Activated CD8-positive, alpha-beta T cell treated with anti-CD3 and anti-CD28 coated beads for 36 hours (primary cell): ENCODE measurements around the gene PCF11. TPM values are rescaled to one million over a fixed set of nuclear protein-coding genes. Genes with fewer than 3 reads are reported as not detected.

Source experiments
- ATAC-seq: fragments of 200-7000 bp; cut with Tn5 transposase; one replicate; pipeline ENCODE4 v1.10.0; 2021; ENCODE audit warnings: mild to moderate bottlenecking, moderate library complexity
- CTCF ChIA-PET: fragments of 350-600 bp; sonication (Branson Sonifier 250); formaldehyde crosslinking; loops from one replicate; lab custom pipeline; 2021; ENCODE audit warnings: antibody characterized with exemption; lab: Charles Lee
- POLR2A ChIA-PET: fragments of 350-600 bp; sonication (Branson Sonifier 250); formaldehyde crosslinking; loops from one replicate; lab custom pipeline; 2021; ENCODE audit warnings: antibody characterized with exemption; lab: Charles Lee
- DNase-seq: peaks from one replicate; pipeline ENCODE4 v3.0.0-alpha.2; 2020
- H3K27ac Mint-ChIP-seq: one replicate; pipeline ENCODE4 v1.8.0; 2021; ENCODE audit warnings: mild to moderate bottlenecking, mixed read lengths
- H3K27me3 Mint-ChIP-seq: one replicate; pipeline ENCODE4 v1.8.0; 2021; ENCODE audit warnings: mixed read lengths
- H3K36me3 Mint-ChIP-seq: one replicate; pipeline ENCODE4 v1.8.0; 2021; ENCODE audit warnings: low read depth, mixed read lengths
- H3K4me1 Mint-ChIP-seq: one replicate; pipeline ENCODE4 v1.8.0; 2021; ENCODE audit warnings: low read depth, mixed read lengths
- H3K4me3 Mint-ChIP-seq: one replicate; pipeline ENCODE4 v1.8.0; 2021; ENCODE audit warnings: mild to moderate bottlenecking, moderate library complexity, mixed read lengths
- H3K9me3 Mint-ChIP-seq: one replicate; pipeline ENCODE4 v1.8.0; 2021; ENCODE audit warnings: mixed read lengths
- intact Hi-C: fragments of 100-400 bp; cut with micrococcal nuclease; formaldehyde crosslinking; loops from one replicate; pipeline ENCODE4 v1.10.0; 2022
- total RNA-seq, 2 experiments: library from RNA; stranded (reverse); gene quantifications; one replicate each; pipeline ENCODE4 v1.2.3, GENCODE V29; 2021
- TF ChIP-seq, protein P1 (sequence below): fragments of 200-600 bp; IDR thresholded peaks from one replicate; pipeline ENCODE4 v1.8.0; 2022; ENCODE audit warnings: antibody characterized with exemption, mild to moderate bottlenecking

Gene PCF11
- total RNA-seq, 2 experiments from 2014 or later: 53.9 to 55.6 TPM

DNA sequence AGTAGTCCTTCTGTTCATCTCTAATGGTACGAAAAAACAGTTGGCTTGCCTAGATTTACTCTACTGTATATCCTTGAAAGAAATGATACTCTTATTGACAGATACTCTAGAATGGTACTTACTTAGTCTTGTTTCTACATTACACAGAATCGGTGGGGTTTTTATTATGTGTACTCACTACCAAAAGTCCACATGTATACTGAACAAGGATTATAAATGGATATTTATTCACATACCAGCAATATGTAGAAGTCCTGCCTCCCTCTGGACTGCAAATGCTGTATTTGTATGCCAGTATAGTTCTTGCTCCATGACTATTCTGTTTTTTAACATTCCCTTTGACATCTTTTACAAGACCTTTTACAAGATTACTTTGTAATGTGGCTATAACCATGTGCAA, 13.9 kb downstream of the PCF11 start:
- Mint-ChIP-seq H3K4me1 (peaks cover 77% of the 10 kb centered on the region), H3K4me3 (peak overlapping the region; percentile 60), H3K27me3 (no peaks in the 10 kb centered on the region), H3K36me3 (peaks cover 69% of the 10 kb centered on the region), H3K27ac (peak overlapping the region; percentile 66), H3K9me3 (no peaks in the 10 kb centered on the region)
- POLR2A ChIA-PET: no interaction called here
- DNase-seq (no peak), ATAC-seq (no peak)
- TF ChIP-seq, protein P1, sequence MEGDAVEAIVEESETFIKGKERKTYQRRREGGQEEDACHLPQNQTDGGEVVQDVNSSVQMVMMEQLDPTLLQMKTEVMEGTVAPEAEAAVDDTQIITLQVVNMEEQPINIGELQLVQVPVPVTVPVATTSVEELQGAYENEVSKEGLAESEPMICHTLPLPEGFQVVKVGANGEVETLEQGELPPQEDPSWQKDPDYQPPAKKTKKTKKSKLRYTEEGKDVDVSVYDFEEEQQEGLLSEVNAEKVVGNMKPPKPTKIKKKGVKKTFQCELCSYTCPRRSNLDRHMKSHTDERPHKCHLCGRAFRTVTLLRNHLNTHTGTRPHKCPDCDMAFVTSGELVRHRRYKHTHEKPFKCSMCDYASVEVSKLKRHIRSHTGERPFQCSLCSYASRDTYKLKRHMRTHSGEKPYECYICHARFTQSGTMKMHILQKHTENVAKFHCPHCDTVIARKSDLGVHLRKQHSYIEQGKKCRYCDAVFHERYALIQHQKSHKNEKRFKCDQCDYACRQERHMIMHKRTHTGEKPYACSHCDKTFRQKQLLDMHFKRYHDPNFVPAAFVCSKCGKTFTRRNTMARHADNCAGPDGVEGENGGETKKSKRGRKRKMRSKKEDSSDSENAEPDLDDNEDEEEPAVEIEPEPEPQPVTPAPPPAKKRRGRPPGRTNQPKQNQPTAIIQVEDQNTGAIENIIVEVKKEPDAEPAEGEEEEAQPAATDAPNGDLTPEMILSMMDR: no peak
- CTCF ChIA-PET: interaction anchor here (1.8 kb wide), 1 partner anchor 18 kb away, joined by 5 read pairs; no protein-coding TSS in a partner anchor
- intact Hi-C loops: no loop called here

DNA sequence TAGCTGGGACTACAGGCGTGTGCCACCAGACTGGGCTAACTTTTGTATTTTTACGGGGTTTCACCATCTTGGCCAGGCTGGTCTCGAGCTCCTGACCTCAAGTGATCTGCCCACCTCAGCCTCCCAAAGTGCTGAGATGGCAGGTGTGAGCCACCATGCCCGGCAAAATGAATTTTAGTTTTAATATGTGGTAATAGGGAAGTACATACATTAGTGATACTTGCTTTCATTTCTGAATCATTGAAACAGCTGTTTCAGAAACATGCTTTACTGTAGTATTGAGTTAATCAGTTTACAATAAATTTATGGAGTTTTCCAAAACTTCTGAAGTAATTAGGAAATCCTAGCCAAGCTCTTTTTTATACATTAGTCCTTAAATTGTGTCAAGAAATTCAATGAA, 15.6 kb downstream of the PCF11 start:
- ATAC-seq (no peak), DNase-seq (no peak)
- Mint-ChIP-seq H3K27me3 (no peaks in the 10 kb centered on the region), H3K27ac (peak overlapping the region; percentile 34), H3K9me3 (no peaks in the 10 kb centered on the region), H3K36me3 (peaks cover 66% of the 10 kb centered on the region), H3K4me3 (no peak overlapping the region), H3K4me1 (peaks cover 79% of the 10 kb centered on the region)
- POLR2A ChIA-PET: interaction anchor here (2.0 kb wide), 1 partner anchor 13 kb away, joined by 10 read pairs; no protein-coding TSS in a partner anchor
- TF ChIP-seq, protein P1: no peak
- CTCF ChIA-PET: interaction anchor here (1.0 to 1.8 kb wide), 3 partner anchors 9 to 16 kb away, joined by 3 to 5 read pairs (median 3); partner anchors contain the start of gene PCF11
- intact Hi-C loops: no loop called here

DNA sequence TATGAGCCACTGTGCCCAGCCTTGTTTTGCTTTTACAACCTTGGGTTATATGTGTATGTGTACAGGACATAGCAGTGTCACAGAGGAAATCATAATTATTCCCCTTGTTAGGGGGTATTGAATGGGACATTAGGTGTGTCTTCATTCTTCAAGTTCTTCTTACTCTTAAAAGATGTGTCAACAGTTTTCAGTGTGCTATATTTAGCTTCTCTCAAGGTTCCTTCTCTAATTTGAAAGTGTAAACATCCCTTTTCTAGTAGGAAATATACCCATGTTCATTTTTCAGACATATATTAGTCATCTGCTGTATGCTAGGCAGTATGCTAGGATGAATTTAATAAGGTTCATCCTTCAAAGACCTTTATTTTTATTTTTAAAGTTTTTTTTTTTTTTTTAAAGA, 17.1 kb downstream of the PCF11 start:
- ATAC-seq: peak; percentile 28
- no peak overlapping the region for H3K4me3 Mint-ChIP-seq
- no peaks in the 10 kb centered on the region for H3K9me3 Mint-ChIP-seq
- POLR2A ChIA-PET: interaction anchor here (0.7 kb wide), 1 partner anchor 1369 kb away, joined by 3 read pairs; no protein-coding TSS in a partner anchor
- TF ChIP-seq, protein P1: no peak
- H3K27ac Mint-ChIP-seq: peak overlapping the region; percentile 42
- CTCF ChIA-PET: interaction anchor here (0.6 to 1.3 kb wide), 2 partner anchors 14 to 267 kb away, joined by 3 to 5 read pairs; no protein-coding TSS in a partner anchor
- peaks cover 53% of the 10 kb centered on the region for H3K36me3 Mint-ChIP-seq
- no peak for DNase-seq
- peaks cover 67% of the 10 kb centered on the region for H3K4me1 Mint-ChIP-seq
- no peaks in the 10 kb centered on the region for H3K27me3 Mint-ChIP-seq
- intact Hi-C loops: no loop called here

DNA sequence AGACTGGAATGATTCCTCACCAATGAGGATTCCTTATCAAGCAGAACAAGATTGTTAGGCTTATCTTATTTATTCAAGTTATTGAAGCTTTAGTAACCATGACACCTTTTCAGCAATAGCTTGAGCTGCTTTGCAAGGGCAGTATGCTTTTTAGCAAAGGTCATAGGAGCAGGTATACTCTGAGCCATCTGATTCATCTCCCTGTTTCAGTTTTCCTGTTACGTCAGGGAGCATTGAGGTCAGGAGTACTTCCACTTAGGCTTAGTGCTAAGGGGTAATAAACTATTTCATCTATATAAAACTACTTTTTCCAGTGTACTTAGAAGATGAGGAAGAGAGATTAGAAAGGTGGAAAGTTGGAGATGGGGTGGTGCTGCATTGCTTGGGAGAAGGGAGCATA, 18.9 kb downstream of the PCF11 start:
- Mint-ChIP-seq H3K9me3 (no peaks in the 10 kb centered on the region), H3K4me1 (peaks cover 51% of the 10 kb centered on the region), H3K27me3 (no peaks in the 10 kb centered on the region), H3K4me3 (no peak overlapping the region), H3K27ac (peak overlapping the region; percentile 26), H3K36me3 (peaks cover 46% of the 10 kb centered on the region)
- no peak for DNase-seq
- POLR2A ChIA-PET: interaction anchor here (1.0 kb wide), 2 partner anchors 13 to 19 kb away, joined by 3 read pairs; partner anchors contain the start of gene PCF11
- ATAC-seq: no peak
- TF ChIP-seq, protein P1: no peak
- intact Hi-C loops: no loop called here
- CTCF ChIA-PET: no interaction called here

DNA sequence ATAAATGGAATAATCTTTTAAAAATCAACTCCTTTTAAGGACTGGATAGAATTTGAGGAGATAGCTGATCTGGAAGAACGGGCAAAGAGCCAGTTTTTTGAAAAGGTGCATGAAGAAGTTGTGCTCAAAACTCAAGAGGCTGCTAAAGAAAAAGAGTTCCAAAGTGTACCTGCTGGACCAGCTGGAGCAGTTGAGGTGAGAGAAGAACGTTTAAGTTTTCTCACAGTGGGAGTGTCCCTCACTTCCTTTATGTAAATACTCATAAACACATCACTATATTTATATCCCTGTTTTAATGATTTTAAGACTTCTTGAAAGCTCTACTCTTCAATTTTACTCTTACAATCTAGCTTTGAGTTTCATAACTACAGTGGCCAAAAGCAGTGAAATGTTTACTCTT, 24.9 kb downstream of the PCF11 start:
- peak overlapping the region; percentile 36 for H3K27ac Mint-ChIP-seq
- peaks cover 17% of the 10 kb centered on the region for H3K4me1 Mint-ChIP-seq
- no peaks in the 10 kb centered on the region for H3K27me3 Mint-ChIP-seq
- CTCF ChIA-PET: interaction anchor here (1.0 to 1.5 kb wide), 2 partner anchors 9 to 13 kb away, joined by 3 to 5 read pairs; no protein-coding TSS in a partner anchor
- ATAC-seq: no peak
- DNase-seq: no peak
- POLR2A ChIA-PET: interaction anchor here (1.0 to 1.1 kb wide), 2 partner anchors 25 to 119 kb away, joined by 3 read pairs; partner anchors contain the start of gene PCF11
- H3K9me3 Mint-ChIP-seq: no peaks in the 10 kb centered on the region
- intact Hi-C loops: no loop called here
- peaks cover 43% of the 10 kb centered on the region for H3K36me3 Mint-ChIP-seq
- H3K4me3 Mint-ChIP-seq: no peak overlapping the region
- TF ChIP-seq, protein P1: no peak
